CD4-positive, alpha-beta T cell treated with Interleukin-6 for 4 hours (primary cell): Measurements from ENCODE around the gene OIP5.
"Not testable (repeated sequence)": the region's sequence is repeated elsewhere in the genome, so short reads cannot be mapped to it uniquely, and the experiment has no call there.

Experiments
- DNase-seq: peaks from one replicate; pipeline ENCODE4 v3.0.0-alpha.2; 2020; ENCODE audit warnings: mixed read lengths

OIP5 gene

DNA sequence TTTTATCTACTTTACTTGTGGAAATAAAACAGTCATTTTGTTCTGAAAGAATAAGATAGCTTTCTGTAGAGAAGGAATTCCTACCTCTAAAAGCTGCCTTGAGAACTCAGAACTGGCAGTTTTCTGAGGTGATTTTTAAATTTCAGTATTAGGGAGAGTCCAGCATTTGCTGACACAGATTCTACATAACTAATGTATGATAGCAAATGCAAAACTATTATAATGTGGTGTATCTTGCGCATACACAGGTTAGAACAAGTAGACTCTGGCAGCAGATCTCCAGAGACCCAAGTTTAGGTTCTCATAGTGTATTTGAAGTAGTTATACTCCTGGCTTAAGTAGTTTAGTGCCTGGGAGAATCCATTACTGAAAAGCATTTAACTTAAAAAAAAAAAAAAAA lies 30.8 kb downstream of the OIP5 start:
- DNase-seq, result no peak

DNA sequence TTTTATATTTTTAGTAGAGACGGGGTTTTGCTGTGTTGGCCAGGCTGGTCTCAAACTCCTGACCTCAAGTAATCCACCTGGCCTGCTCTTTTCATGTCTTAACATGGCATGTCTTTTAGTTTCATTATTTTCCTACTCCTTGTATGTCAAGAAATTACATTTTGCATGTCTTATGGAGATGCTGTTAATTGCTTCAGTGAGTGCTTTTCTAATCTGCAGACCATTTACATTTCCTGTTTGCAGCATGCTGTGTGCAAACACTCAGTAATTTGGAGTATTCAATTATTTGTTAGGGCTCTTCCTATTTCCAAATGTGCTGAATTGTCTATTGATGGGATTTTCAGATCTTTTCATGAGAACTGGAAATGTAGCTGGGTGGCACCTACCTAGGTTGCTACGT lies 31.3 kb downstream of the OIP5 start:
- DNase-seq, result not testable (repeated sequence)

DNA sequence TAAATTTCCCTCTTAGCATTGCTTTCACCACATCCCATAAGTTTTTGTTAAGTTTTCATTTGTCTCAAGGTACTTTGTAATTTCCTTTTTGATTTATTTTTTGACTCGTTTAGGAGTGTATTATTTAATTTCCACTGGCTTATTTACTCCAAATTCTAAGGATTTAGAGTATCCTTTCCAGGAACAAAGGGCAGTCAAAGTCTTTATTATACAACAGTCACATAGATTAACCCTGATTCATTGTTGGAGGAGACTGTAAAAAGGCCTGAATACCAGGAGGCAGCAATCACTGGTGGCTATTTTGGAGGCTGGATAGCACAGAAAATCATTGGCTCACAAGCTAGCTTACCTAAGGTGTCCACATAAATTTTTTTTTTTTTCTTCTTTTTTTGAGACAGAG lies 39.9 kb downstream of the OIP5 start:
- no peak for DNase-seq

DNA sequence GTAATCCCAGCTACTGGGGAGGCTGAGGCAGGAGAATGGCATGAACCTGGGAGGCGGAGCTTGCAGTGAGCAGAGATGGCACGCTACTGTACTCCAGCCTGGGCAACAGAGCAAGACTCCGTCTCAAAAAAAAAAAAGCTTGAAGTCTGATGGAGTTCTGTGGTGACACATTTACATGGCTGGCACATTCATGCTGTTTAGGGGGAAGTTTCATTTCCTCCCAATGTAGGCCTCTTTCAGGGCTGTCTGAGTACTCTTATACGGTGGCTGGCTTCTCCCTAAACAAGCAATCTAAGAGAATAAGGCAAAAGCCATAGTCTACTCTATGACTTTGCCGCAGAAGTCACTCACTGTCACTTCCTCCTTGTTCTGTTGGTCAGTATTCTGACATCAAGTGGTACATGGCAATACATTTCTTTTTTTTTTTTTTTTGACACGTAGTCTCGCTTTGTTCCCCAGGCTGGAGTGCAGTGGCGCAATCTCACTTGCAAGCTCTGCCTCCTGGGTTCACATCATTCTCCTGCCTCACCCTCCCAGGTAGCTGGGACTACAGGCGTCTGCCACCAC lies 41.2 kb downstream of the OIP5 start:
- no peak for DNase-seq

DNA sequence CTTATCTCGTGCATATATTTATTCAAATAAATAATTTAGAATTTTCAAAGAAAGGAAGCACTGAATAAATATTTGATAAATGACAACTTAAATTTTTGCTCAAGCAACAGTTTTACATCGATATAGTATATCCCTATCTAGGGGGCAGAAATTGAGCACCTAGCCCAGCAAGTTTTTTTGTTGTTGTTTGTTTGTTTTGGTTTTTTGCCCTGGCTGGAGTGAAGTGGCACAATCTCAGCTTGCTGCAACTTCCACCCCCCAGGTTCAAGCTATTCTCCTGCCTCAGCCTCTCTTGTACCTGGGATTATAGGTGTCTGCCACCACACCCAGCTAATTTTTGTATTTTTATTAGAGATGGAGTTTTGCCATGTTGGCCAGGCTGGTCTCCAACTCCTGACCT lies 42.4 kb downstream of the OIP5 start:
- no peak for DNase-seq

DNA sequence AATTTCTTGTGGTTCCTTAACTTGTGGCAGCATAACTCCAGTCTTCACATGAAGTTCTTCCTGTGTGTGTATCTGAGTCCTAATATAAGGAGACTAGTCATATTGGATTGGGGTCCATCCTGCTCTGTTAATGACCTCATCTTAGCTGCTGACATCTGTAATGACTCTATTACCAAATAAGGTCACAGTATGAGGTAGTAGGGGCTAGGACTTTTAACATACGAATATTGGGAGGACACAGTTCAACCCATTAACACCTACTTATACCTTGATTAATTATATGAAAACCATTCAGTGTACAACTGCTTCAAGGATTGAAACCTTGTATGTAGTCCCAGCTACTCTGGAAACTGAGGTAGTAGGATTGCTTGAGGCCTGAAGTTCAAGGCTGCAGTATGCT lies 43.9 kb downstream of the OIP5 start:
- DNase-seq, result no peak

DNA sequence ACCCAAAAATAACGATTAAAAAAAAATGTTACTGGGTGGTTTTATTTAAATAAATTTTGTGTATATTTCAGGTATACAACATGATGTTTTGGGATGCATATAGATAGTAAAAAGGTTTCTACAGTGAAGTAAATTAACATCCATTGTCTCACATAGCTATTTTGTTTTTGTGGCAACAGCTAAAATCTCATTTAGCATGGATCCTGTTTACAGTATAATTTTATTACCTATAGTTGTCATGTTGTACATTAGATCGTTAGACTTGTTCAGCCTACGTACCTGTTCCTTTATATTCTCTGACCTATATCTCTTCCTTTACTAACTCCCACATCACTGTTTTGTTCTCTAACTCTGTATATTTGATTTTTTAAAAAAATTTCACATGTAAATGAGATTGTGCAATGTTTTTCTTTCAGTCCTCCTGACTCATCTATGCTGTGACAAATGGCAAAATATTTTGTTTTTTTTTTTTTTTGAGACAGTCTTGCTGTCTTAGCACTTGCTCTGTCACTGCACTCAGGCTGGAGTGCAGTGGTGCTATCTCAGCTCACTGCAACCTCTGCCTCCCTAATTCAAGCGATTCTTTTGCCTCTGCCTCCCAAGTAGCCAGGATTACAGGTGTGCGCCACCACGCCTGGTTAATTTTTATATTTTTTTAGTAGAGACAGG lies 45.6 kb downstream of the OIP5 start:
- no peak for DNase-seq

DNA sequence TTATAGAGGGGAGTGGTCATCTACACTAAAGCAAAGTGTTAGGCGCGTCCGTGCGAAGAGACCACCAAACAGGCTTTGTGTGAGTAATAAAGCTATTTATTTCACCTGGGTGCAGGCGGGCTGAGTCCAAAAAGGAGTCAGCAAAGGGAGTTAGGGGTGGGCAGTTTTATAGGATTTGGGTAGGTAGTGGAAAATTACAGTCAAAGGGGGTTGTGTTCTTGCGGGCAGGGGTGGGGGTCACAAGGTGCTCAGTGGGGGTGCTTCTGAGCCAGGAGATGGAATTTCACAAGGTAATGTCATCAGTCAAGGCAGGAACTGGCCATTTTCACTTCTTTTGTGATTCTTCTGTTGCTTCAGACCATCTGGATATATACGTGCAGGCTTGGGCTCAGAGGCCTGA lies 47.1 kb downstream of the OIP5 start:
- DNase-seq, result no peak

DNA sequence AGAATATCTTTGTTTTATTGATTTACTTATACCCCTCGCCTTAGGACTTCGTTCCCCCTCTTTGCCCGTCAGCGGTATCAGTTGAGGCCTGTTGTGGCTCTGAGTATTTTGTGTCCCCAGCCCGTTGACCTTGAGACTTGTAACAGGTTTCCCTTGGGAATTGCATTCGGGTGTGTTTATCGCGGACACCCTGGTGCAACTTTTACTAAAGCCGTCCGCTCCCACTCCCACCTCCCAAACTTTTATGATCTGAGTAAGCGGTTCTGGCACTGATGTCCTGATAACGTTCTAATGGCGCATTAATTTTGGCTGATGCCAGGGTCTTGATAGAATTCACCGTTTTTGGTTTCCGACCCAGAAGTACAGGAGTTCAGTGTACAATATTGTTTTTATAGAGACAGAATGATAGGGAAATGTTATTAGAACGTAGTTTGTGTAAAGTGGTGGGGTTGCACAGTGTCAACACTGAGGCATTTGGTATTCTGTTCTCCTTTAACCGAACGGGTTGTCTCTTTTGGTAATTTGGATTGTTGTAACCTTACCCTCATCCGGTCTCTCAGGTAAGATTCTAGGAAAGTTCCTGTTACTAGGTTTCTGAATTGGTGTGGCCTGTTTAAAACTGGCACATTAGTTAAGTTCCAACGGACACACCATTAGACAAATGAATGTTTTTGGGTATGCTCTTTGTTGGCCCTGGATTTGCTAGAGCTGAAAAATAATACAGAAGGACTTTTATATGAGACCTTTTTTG lies 47.8 kb downstream of the OIP5 start:
- DNase-seq, result peak; percentile 3

DNA sequence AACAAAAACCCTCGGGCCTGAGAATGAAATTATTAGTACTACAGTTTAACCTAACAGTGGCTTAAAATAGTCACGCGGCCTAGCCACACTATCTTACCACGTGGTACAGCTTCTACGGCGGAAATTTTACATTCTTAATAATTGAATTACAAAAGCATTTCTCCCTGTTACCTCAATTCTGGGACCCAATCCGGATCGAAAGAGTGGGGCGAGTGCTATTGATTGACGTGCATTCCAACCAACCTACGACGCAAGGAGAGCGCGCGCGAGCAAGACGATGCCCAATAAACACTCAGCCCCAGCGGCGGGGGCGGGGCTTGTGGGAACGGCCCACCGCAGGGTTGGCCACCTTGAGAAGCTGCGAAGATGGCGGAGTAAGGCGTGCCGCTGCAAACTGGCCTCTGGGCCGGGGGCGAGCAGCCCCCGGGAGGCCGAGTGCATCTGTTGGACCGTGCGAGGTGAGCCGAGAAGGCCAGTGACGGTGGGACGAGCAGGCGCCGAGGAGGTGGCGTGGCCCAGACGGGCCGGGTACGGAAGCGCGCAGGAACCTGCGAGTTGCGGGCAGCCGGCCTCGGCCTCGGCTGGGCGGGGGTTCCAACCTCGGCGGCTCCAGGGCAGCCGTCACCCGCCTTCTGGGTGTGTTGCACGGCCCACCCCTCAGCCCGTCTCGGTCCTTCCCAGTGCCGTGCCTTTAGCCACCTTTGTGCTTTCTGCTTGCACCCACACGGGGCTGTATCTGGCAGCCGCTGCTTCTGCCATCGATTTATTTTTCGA lies 48.6 kb downstream of the OIP5 start:
- peak; percentile 98 for DNase-seq

DNA sequence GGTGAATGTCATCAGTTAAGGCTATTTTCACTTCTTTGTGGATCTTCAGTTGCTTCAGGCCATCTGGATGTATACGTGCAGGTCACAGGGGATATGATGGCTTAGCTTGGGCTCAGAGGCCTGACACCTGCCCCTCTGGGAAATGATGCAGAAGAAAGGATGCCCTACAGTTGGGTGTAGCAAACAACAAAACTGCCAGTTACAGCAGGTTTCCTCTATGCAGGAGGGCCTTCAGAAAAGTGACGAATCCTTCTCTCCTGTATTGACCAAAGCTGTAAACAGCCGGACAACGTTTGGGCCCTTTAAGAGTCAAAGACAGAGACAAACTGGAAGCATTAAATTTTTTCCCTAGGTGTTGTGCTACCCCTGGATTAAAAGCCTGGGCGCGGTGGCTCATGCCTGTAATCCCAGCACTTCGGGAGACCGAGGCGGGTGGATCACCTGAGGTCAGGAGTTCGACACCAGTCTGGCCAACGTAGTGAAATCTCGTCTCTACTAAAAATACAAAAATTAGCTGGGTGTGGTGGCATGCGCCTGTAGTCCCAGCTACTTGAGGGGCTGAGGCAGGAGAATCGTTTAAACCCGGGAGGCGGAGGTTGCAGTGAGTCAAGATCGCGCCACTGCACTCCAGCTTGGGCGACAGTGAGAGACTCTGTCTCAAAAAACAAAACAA lies 49.3 kb downstream of the OIP5 start:
- DNase-seq, result not testable (repeated sequence)

DNA sequence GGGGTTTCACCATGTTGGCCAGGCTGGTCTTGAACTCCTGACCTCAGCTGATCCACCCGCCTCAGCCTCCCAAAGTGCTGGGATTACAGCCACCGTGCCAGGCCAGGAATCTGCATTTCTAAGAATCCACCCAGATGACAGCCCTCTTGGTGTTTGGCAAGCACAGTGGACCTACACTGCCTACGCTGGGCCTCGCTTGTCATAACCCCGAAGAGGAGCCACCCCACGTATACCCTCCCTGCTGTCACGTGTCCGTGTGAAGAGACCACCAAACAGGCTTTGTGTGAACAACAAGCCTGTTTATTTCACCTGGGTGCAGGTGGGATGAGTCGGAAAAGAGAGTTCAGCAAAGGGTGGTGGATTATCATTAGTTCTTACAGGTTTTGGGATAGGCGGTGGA lies 50.0 kb downstream of the OIP5 start:
- not testable (repeated sequence) for DNase-seq

DNA sequence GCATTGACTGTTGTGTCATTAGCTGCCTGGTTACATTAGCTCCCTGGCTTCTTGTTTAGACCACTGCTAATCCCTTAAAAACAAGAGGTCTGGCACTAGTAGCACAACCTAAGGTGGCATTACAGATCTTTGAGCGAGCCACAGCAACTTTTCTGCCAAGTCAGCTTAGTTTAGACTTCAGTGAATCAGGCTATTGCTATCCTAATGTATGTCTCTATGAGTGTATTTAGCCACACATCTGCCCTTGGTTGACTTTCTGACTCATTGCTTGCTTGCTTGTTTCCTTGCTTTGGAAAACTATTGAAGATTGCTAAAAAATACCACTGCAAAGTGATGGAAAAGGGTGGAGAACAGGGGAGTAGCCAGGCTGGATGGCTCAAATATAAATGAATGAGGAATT lies 51.2 kb downstream of the OIP5 start:
- DNase-seq, result no peak

DNA sequence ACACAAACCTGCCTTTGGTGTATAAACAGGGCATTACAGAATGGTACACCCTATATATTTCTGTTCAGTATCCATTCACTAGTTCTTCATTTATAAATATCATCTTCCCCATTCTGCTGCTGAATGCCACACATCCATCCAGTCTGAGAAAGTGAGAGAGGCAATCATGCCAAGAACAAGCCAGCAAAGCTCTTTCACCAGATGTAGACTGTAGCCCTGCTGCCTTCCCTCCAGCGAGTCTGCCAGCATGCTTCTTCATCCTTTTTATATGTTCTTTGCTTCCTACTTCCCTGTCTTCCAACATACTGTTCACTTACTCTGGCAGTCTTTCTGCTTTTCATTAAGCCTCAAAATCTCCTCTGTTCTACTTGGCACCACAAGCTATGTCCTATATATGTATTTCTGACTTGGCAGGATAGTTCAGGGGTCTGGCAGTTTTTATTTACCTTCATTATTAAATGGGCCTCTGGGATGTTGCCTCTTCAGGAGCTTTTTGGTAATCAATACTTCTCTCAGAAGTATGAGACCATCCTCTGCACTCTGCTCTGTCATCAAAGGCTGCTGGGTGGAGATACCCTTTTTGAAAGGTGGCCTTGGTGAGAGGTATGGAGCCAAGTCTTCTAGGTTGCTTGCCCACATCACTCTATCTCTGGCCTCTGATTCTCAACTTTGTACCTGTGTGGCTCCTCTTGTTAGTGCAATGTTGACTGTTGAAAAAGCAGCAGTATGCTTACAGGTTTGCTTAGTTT lies 52.7 kb downstream of the OIP5 start:
- DNase-seq, result no peak

DNA sequence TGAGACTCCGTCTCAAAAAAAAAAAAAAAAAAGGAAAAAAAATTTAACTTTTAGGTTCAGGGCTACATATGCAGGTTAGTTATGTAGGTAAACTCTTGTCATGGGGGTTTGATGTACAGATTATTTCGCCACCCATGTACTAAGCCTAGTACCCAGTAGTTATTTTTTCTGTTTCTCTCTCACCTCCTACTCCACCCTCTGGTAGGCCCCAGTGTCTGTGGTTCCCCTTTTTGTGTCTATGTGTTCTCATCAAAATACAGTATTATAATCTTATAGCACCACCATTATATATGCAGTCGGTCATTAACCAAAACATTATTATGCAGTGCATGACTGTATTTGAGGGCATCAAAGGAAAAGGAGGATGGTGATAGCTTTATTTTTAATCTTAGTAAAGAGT lies 54.1 kb downstream of the OIP5 start:
- DNase-seq, result no peak

DNA sequence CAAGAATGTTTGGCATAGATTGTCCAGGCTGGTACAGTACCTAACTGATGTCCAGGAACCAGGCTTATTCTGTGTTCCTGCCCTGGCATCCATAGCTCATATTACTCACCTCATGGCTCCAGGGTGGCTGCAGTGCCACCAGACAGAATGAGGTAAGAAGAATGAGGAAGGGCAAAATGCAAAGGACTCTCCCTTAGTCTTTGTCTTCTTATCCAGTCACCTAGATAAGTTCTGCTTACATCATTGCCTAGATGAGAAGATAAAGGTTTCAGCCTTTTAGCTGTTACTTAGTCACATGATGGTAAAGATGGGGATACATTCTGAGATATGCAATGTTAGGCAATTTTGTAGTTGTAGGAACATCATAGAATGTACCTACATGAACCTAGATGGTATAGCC lies 55.6 kb downstream of the OIP5 start:
- no peak for DNase-seq

DNA sequence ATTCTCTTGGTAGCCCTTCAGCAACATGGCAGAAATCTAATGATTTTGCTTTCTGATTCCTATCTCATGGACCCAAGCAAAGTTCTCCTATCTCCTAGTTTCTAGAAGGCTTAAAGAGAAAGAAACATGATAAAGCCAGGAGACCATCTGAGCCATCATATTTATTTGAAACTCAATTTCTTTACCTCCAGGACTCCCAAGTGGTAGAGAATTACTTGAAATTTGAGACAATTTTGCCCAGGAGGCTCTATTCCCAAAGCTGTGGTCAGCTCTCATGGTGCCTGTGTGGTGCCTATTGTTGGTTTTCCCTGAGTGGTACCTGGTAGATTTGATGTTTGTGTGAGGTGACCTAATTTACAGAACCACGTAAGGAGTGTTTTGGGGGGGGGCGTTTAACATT lies 62.5 kb downstream of the OIP5 start:
- DNase-seq, result no peak

DNA sequence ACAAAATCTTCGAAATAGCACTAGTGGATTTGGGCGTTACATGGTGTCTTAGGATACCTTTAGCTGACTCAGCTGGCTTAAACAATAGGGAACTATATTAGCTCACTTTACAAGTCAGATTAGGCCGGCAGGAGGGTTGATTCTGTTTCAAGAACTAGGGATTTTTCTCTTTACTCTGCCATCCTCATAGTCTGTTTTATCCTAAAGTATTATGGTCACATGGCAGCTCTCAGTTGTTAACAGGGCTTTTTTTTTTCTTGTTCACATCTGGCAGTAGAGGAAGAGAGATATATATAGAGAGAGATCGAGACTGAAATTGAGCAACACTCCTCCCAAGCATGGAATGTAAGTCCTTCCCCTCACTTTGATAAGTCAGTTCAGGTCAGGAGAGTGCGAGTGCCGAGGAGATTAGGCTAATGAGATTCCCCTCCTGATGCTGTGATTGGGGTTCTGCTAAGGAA lies 68.5 kb downstream of the OIP5 start:
- no peak for DNase-seq

DNA sequence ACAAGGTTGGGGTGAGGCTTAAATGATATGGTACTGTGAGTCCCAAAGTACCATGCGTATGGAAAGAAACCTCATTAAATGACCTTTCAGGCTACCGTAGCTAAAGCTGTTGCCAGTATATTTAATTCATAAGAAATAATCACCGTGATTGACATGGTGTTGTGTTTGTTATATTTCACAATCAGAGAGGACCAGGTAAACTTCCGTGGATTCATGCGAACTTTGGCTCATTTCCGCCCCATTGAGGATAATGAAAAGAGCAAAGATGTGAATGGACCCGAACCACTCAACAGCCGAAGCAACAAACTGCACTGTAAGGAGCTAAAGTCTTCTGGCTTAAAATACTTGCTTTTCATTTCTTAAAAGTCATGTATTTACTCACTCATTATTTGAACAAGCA lies 69.8 kb downstream of the OIP5 start:
- no peak for DNase-seq

DNA sequence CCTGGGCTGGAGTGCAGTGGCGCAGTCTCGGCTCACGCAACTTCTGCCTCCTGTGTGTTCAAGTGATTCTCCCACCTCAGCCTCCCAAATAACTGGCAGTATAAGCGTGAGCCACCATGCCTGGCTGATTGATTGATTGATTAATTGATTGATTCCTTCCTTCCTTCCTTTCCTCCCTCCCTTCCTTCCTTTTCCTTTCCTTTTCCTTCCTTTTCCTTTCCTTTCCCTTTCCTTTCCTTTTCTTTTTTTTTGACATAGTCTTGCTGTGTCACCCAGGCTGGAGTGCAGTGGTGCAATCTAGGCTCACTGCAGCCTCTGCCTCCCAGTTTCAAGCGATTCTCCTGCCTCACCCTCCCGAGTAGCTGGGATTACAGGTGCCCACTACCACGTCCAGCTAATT lies 71.5 kb downstream of the OIP5 start:
- not testable (repeated sequence) for DNase-seq

DNA sequence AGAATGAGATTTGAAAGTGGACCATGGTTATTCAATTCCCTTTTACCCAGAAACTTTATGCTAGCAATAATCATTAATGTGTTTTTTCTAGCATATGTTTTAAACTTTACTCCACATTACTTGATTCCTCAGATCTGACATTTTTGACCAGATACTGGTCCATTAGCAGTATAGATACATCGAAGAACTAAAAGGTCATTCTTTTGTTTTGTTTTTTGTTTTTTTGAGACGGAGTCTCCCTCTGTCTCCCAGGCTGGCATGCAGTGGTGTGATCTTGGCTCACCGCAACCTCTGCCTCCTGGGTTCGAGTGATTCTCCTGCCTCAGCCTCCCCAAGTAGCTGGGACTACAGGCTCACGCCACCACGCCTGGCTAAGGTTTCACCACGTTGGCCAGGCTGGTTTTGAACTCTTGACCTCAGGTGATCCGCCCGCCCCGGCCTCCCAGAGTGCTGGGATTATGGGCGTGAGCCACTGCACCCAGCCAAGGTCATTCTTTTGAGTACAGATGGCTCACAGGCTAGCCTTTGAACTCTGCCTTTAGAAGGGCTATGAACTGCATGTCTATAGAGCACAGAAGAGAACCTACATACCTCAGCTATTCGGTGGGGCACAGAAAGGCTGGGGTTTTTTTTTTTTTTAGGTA lies 72.7 kb downstream of the OIP5 start:
- DNase-seq, result no peak
